ENCODE measurements around the gene ZNF280A.
A peak's percentile ranks its signal among the peaks of the same experiment; 100 is the strongest.

GRCh38 chr22:22463855-22464540, 56.1 kb downstream of the ZNF280A start:
- TF ChIP-seq POLR2A (IDR thresholded peaks at IDR 0.05) (no peak), CTCF (IDR thresholded peaks at IDR 0.05) (peak; percentile 35 to 57 (median 50))

Data from breast epithelium (tissue), 3 donors.